NCI-H460 (cell line): Measurements from ENCODE around the gene RNF44. TPM values are rescaled to one million over a fixed set of nuclear protein-coding genes. Genes with fewer than 3 reads are reported as not detected.
"Not testable (repeated sequence)": the region's sequence is repeated elsewhere in the genome, so short reads cannot be mapped to it uniquely, and the experiment has no call there.

ENCODE experiments used
- DNase-seq: peaks from one replicate; pipeline ENCODE4 v3.0.0-alpha.2; 2016; ENCODE audit warnings: low read depth; ENCODE audit errors: extremely low read depth
- small RNA-seq, 2 experiments: library from RNA; depleted of rRNA; stranded (forward); fragments of <200 nt; gene quantifications; one replicate each; pipeline ENCODE3, GENCODE V24; 2014
- total RNA-seq: library from RNA; depleted of rRNA; stranded (reverse); fragments of >200 nt; shearing (Covaris generic); gene quantifications from 2 replicates; pipeline ENCODE4 v1.2.3, GENCODE V29; 2014; rRNA removed

Gene RNF44
- total RNA-seq, 1 experiment from 2014 or later, result 24.5 TPM

GRCh38 chr5:176487160-176487559, 50.0 kb downstream of the RNF44 start:
- not testable (repeated sequence) for DNase-seq

DNA sequence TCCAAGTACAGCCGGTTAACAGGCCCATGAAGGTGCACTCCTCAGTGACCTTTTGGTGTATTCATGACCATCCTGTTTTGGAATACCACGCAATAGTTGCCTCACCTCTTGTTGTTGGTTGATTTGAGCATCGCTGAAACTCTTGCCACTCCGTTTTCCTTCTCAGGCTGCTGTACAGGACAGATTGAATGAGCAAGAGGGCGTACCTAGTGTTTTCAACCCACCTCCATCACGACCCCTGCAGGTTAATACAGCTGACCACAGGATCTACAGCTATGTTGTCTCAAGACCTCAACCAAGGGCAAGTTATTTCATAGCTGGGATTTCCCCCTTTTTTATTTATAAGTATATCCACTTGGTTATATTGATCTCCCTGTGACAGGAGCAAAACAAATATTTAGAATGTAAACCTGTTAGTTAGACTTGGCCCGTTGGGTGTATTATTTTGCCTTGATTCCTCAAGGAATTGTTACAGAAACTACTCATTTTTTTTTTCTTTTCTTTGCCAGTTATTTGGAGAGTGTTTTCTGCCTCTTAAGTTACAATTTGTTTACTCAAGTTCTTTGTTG, 50.9 kb downstream of the RNF44 start:
- DNase-seq, result no peak

DNA sequence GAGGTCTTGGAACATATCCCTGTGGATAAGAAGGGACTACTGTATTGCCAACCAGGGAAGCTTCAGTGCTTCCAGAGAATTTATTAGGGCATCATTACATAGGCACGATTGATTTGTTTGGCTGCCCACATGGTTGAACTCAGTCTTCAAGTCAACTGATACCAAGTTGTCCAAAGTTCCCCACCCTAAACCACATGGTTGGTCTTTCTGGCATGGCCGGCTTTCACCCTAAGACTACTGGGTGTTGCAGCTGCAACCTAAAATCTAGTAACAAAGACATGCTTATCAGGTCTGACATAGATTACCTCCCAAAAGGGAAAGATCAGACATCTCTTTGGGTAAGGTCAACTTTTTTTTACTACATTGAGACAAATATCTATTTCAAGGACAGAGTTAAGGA, 52.0 kb downstream of the RNF44 start:
- no peak for DNase-seq

- peak; percentile 9 for DNase-seq
Measured at GRCh38 chr5:176481711-176482110, 55.5 kb downstream of the RNF44 start.

Small RNAs within 50 kb of the gene (small RNA-seq; reads per million reads assigned to genes)
- 0 reads per million in 2 experiments for gene RF00019
- 0 reads per million in 2 experiments for gene RN7SL684P

Other genes starting within 250 kb of the RNF44 start
- 87.9 and 102 TPM in 2 replicates for gene KIAA1191, start 175.6 kb downstream of the RNF44 start, total RNA-seq
- not detected in 2 replicates for gene ARL10, start 171.9 kb downstream of the RNF44 start, total RNA-seq
- 40.8 and 49.4 TPM in 2 replicates for gene NOP16, start 148.8 kb downstream of the RNF44 start, total RNA-seq
- 172 and 187 TPM in 2 replicates for gene HIGD2A, start 148.7 kb downstream of the RNF44 start, total RNA-seq
- 68.2 and 76.0 TPM in 2 replicates for gene CLTB, start 120.9 kb downstream of the RNF44 start, total RNA-seq
- 60.4 and 72.4 TPM in 2 replicates for gene FAF2, start 89.0 kb downstream of the RNF44 start, total RNA-seq
- gene CDHR2, start 11.9 kb upstream of the RNF44 start, total RNA-seq, result not detected in 2 replicates
- gene GPRIN1, start 72.8 kb upstream of the RNF44 start, total RNA-seq, result 1.5 and 2.0 TPM in 2 replicates
- 0.10 TPM in 1 of 2 replicates, not detected in the other for gene SNCB, start 93.1 kb upstream of the RNF44 start, total RNA-seq
- gene EIF4E1B, start 93.3 kb upstream of the RNF44 start, total RNA-seq, result not detected in 2 replicates
- 25.0 and 33.8 TPM in 2 replicates for gene TSPAN17, start 110.1 kb upstream of the RNF44 start, total RNA-seq